ENCODE data around the gene CLIC4.
"Not testable (repeated sequence)": the region's sequence is repeated elsewhere in the genome, so short reads cannot be mapped to it uniquely, and the experiment has no call there.

The CLIC4 gene

DNA sequence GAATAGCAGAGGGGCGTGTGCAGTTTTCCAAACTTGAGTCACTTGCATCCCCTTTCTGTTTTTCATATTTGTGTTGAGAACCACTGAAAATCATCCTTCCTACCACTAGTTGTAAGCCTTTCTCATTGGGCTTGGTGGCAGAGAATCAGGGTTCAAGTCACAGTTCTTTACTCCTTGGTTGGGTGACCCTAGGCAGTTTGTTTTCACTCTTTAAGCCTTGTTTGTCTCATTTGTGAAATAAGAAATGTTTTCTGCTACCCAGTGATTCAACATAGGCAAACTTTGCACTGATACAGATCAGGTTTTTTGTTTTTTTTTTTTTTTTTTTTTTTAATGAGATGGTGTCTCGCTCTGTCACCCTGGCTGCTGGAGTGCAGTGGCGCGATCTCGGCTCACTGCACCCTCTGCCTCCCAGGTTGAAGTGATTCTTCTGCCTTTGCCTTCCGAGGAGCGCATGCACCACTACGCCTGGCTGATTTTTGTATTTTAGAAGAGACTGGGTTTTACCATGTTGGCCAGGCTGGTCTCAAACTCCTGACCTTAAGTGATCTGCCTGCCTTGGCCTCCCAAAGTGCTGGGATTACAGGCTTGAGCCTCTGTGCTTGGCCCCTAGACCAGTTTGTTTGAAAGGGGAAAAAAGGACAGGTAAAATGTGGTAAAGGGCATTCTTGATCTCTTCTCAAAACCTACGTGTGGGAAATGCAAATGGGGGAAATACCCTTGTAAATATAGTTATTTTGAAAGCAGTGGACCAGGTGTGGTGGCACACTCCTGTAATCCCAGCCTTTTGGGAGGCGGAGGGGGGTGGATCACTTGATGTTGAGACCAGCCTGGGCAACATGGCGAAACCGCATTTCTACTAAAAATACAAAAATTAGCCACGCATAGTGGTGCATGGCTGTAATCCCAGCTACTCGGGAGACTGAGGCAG, 3.2 kb downstream of the CLIC4 start:
- no peak for DNase-seq

- DNase-seq, result no peak
These were observed 4.0 kb downstream of the CLIC4 start for GRCh38 chr1:24749252-24749651.

GRCh38 chr1:24749886-24750285, 4.6 kb downstream of the CLIC4 start:
- DNase-seq, result no peak

GRCh38 chr1:24751833-24752232, 6.6 kb downstream of the CLIC4 start:
- DNase-seq, result no peak

DNA sequence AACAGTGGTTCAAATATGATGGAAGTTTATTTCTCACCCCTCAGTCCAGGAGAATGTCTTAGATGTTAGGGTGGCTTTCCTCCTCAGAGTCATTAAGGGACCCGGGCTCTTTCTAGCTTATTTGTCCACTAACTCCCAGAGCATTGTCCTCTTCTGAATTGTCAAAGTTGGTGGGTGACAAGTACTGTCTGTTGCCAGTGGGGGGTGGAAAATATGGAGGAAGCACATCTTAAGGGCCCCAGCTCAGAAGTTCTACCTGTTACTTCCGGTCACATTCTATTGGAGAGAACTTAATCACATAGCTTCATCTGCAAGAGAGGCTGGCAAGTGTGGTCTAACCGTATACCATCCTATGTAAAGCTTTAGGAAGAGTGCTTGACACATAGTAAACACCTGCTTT, 7.1 kb downstream of the CLIC4 start:
- no peak for DNase-seq

GRCh38 chr1:24754229-24754628, 9.0 kb downstream of the CLIC4 start:
- no peak for DNase-seq

DNA sequence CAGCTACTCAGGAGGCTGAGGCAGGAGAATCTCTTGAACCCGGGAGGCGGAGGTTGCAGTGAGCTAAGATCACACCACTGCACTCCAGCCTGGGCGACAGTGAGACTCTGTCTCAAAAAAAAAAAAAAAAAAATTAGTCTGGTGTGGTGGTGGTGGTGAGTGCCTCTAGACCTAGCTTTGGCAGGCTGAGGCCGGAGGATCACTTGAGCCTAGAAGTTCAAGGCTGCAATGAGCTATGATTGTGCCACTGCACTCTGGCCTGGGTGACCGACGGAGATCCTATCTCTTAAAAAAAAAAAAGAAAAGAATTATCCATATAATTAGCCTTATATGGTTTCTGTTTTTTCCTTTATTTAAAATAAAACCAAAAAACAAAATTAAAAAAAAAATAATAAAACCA, 10.1 kb downstream of the CLIC4 start:
- not testable (repeated sequence) for DNase-seq

GRCh38 chr1:24756395-24756794, 11.1 kb downstream of the CLIC4 start:
- no peak for DNase-seq

- DNase-seq, result no peak
These were observed 14.2 kb downstream of the CLIC4 start for GRCh38 chr1:24759492-24759891.

DNA sequence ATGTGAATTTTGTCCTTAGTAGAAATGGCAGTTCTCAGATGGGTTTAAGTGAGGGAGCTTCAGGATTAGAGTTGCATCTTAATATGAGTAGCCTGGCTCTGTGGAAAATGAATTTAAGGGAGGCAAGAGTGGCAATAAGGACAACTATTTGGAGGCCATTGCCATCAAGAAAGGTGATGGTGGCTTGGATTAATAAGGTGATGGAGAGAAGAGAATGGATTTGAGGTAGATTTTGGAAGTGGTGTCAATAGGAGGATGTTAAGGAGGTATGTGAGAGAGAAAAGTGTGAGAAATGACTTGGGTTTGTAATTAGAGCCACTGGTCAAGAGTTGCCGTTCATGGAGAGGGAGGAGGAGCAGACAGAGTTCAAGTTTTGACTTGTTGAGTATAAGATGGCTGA, 16.3 kb downstream of the CLIC4 start:
- DNase-seq, result no peak

- no peak for DNase-seq
These were observed 17.0 kb downstream of the CLIC4 start for GRCh38 chr1:24762133-24762676.

GRCh38 chr1:24763671-24764070, 18.4 kb downstream of the CLIC4 start:
- DNase-seq, result no peak

- DNase-seq, result no peak
These were observed 19.2 kb downstream of the CLIC4 start for GRCh38 chr1:24764439-24764838.

DNA sequence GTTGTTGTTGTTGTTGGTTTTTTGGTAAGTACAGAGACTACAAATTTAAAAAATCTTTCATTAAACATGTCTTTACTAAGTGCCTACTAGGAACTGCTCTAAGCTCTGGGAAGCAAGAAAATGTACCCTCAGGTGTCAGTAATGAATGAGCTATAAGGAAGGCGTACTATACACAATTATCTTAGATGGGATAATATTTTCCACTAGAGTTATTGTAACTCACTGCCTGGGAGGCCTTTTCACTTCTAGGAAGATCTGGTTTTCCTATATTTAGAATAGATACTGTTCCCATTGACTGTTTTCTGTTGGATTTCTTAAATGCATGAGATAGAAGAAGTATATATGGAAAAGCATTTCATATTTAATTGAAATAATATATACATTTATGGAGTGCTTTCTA, 19.6 kb downstream of the CLIC4 start:
- DNase-seq, result no peak

GRCh38 chr1:24765308-24765988, 20.2 kb downstream of the CLIC4 start:
- DNase-seq, result no peak

DNA sequence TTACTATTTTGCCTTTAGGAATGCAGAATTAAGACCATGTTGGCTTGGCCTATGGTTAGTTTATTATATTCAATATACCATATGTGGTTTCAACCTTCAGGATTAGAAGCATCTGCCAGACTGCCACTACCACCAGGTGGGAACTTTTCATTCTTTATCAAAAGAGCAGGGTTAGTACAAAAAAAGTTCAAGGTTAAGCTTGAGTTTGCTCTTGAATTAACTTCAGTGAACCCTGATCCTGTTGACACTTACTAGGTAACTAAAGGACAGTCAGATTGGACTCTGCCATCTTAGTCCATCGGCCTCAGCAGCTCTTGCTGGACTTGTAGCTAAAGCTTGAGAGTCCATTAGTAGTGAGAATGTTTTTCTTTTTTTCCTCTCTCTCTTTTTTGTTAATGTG, 22.1 kb downstream of the CLIC4 start:
- DNase-seq, result no peak

- DNase-seq, result no peak
These were observed 23.8 kb downstream of the CLIC4 start for GRCh38 chr1:24768873-24769605.

- no peak for DNase-seq
These were observed 24.7 kb downstream of the CLIC4 start for GRCh38 chr1:24769656-24770651.

GRCh38 chr1:24770881-24771280, 25.6 kb downstream of the CLIC4 start:
- no peak for DNase-seq

DNA sequence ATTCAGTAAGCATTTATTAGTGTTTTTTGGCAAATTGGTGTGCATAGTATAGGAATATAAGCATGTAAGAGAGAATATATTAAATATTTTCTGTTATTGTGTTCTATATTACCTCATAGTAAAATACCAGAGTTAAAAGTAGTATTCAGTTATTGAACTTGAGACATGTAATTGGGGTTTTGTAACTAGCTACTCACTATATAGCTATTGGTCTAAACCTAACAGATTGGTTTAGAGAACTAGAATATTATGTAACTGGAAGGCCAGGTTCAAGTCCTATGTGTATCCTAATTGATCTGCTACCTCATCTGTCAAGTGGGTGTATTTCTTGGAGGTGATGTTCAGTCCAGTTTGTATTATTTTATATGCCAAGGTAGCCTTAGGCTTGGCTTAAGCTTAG, 26.3 kb downstream of the CLIC4 start:
- no peak for DNase-seq

GRCh38 chr1:24773618-24774017, 28.4 kb downstream of the CLIC4 start:
- DNase-seq, result no peak

DNA sequence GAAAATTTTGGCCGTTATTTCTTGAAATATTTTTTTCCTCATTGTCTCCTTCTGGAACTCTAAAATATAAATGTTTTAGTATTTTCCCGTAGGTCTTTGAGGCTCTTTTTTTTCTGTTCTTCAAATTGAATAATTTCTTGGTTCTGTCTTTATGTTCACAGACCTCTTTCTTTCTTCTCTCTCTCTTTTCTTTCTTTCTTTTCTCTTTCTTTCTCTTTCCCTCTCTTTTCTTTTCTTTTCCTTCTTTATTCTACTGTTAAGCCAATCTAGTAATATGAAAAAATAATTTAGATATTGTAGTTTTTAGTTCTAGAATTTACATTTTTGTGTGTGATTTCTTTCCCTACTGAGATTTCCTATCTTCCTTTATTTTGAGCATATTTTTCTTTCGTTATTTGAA, 30.1 kb downstream of the CLIC4 start:
- no peak for DNase-seq

All from NCI-H69 (cell line).